IPS-NIHi7 (cell line): Measurements from ENCODE around the gene CLRN3.

Experiments used
- DNase-seq: peaks from one replicate; pipeline ENCODE4 v3.0.0; 2012; ENCODE audit warnings: mixed read lengths; ENCODE audit errors: extremely low spot score

Gene CLRN3

DNA sequence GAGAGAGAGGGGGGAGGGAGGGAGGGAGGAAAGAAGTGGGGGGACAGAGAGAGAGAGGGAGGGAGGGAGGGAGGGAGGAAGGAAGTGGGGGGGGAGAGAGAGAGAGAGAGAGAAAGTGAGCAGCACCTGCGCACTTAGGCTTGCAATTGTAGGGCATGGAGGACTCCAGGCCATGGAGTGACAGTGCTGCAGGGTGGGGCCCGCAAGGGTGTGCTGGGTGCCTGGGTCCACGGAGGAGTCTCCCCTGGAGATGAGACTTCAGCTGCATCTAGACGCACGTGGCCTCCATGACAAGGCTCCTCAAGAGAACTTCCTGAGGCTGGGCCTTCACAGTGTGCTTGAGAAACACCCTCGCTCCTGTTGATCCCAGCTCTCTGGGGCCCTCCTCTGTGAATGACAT, 44.5 kb downstream of the CLRN3 start:
- DNase-seq: no peak

DNA sequence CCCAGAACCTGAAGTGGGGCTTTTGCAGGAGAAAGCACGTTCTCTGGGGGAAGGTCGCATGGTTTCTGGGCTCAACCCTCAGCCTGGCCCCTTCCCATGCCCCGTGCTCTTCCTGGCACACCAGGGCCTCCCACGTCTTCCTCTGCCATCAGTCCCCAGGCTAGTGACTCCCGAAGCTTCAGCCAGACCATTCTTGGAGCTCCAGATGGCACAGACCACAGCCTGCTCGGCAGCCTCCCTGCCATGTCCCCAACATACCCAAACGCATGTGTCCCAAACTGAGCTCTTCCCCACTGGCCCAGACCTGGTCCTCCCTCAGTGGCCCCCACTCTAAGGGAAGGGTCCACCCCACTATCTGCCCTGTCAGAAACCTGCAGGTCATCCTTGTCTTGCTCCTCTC, 47.0 kb downstream of the CLRN3 start:
- no peak for DNase-seq

DNA sequence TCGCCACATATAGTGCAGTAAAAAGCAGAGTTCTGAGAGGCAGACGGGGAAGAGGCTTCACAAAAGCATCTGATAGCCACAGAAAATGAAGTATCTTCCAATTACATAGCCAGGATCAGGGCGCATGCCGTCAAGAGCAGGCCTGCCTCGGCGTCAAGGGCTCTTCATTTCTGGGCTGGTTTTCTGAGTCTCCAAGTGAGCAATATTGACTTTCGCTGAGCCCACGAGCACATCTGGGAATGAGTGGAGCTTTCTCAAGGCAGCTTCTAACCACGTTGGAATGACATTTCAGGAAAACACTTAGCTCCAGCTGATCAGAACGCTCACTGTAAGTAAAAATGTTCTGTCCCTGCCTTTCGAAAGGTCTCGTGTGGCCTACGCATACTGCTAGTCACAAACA, 51.9 kb downstream of the CLRN3 start:
- DNase-seq: no peak

DNA sequence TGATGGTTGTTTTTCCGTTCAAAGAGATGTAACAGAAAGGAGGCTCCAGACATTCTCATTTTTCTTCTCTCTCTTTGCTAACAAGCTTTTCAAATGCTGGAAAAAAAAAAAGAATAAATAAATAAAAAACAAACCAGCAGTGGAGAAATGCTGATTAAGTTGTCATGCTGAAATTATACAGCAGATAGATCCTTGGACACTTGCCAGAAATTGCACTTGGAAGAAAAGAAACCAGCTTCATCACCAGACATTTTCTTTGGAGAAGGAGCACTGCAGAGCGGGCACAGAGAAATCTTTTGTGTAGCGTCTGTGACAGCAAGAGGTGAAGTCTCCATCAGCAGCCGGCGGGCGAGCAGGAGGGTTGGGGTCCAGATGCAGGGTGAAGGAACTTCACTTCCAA, 55.8 kb downstream of the CLRN3 start:
- DNase-seq: no peak

DNA sequence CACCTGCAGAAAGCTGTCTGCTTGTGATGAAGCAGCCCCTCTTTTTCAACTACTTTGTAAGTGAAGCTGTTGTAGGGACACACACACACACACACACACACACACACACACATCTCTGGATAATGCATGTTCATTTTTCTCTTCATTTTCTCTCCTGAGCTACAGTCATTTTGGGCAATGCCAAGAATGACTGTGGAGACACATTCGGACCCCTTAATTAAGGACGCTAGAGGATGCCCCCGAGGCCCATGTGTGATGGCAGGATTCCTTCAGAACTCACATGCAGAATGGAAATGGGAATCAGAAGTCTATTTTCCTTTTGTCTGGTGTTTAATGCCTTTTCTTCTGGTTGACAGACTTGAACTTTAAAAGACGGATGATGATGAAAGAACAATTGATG, 56.6 kb downstream of the CLRN3 start:
- no peak for DNase-seq

DNA sequence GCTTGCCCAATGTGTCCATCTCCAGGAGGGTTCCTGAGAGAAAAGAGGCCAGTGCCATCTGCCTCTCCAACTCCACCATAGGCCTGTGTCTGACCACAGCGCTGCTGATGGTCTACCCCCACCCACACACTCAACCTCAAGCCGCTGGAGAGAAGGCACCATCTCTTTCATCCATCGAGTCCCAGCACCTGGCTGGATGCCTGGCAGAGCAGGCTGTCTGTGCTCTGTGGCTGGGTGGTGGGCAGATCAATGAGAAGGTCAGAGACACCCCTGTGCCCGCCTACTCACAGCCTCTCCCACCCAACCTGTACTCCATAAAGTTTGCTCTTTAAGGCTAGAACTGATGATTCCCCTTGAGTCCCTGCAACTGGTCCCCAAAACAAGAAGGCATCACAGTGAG, 58.0 kb downstream of the CLRN3 start:
- no peak for DNase-seq

DNA sequence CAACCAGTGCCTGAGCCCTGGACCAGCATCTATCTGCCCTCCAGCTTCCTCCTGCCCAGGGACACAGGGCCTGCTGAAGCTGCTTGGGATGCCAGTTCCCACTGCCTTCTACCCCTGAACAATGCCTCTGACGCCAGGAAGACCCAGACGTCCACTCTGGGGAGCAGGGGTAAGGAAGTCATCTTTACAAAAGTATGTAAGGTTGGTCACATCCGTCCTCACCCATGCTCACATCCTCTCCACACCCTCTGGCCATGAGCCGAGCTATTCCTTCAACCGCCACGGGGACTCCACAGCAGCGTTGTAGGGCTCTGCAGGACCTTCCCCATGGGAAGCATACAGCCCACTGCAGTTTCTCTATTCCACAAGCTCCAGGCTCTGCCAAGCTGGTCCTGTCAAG, 58.5 kb downstream of the CLRN3 start:
- no peak for DNase-seq

DNA sequence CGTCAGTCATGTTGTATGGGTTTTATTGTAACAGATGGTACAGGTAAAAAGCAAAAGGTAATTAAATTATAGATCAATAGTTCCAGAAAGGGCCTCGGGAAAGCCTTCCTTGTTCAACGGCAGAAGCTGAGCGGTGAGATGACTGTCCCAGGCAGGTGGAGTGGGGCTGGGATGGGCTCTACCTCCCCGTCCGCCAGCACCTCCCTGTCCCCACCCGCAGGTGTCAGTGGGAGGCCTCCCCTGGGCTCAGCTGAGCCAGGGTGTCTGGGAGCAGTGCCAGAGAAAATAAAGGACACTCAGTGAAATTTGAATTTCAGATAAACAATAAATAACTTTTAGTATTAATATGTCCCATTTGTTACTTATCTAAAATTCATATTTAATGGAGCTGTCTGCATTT, 58.9 kb downstream of the CLRN3 start:
- DNase-seq: no peak

DNA sequence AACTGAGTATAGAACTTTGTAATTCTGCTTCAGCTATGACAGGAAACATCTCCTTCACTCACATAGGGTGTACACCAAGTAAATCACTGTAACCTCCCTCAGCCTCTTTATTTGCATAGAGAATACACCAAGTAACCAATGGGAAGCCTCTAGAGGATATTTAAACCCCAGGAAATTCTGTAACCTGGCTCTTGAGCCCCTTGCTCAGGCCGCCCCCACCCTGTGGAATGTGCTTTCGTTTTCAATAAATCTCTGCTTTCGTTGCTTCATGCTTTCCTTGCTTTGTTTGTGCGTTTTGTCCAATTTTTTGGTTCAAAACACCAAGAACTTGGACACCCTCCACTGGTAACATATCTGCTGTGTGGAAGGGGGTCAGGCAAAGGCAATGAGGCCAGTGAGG, 60.2 kb downstream of the CLRN3 start:
- no peak for DNase-seq

DNA sequence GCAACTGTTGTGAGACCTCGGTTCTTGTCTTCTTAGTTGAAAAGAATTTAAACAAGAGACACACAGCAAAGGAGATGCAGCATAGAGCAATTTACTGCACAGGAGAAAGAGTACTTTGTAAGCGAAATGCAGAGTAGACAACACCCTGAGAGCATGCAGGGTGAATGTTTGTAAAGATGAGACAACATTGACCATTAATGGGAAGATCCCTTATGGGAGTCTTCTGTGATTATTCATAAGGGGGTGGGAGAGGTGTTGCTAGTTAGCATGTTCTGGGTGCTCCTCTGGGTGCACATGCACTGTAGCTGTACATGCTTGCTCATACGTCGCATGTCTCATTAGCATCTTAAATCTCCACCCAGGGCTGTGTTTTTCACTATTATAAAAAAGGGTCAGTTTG, 62.3 kb downstream of the CLRN3 start:
- no peak for DNase-seq
